ENCODE data around the gene BTRC.

DNA sequence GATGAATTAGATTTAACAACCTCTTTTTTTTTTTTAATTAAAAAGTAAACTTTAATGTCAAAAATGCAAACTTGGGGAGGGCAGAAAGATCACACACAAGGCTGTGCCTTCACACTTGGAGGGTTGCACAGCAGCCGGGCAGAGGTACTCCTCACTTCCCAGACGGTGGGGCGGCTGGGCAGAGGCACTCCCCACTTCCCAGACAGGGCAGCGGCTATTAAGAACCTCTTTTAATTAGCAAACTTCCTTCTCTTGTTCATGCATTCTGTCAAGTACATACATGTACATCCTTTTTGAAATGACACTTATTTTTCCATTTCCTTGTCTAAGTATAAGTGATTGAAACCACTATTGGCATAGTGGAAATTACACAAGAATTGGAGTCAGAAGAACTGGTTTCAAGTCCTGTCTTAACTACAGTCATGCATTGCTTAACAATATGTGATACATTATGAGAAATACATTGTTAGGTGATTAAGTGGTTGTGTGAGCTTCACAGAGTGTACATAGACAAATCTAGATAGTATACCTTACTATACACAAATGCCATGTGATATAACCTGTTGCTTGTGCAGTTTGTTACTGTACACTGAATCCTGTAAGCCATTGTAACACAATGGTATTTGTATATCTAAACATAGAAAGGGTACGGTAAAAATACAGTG, 26.5 kb downstream of the BTRC start:
- TF ChIP-seq, protein P1, sequence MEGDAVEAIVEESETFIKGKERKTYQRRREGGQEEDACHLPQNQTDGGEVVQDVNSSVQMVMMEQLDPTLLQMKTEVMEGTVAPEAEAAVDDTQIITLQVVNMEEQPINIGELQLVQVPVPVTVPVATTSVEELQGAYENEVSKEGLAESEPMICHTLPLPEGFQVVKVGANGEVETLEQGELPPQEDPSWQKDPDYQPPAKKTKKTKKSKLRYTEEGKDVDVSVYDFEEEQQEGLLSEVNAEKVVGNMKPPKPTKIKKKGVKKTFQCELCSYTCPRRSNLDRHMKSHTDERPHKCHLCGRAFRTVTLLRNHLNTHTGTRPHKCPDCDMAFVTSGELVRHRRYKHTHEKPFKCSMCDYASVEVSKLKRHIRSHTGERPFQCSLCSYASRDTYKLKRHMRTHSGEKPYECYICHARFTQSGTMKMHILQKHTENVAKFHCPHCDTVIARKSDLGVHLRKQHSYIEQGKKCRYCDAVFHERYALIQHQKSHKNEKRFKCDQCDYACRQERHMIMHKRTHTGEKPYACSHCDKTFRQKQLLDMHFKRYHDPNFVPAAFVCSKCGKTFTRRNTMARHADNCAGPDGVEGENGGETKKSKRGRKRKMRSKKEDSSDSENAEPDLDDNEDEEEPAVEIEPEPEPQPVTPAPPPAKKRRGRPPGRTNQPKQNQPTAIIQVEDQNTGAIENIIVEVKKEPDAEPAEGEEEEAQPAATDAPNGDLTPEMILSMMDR (IDR thresholded peaks at IDR 0.05) = no peak
- no peak for TF ChIP-seq POLR2A (IDR thresholded peaks at IDR 0.05)
